Stimulated activated CD4-positive, alpha-beta T cell treated with anti-CD3 and anti-CD28 coated beads, Interleukin-15, amount 100 ng/mL, for 24 hours (primary cell): ENCODE measurements around the gene USP48.
"Not testable (repeated sequence)": the region's sequence is repeated elsewhere in the genome, so short reads cannot be mapped to it uniquely, and the experiment has no call there.

Experiments
- DNase-seq: peaks from one replicate; pipeline ENCODE4 v3.0.0-alpha.2; 2020

The USP48 gene

DNA sequence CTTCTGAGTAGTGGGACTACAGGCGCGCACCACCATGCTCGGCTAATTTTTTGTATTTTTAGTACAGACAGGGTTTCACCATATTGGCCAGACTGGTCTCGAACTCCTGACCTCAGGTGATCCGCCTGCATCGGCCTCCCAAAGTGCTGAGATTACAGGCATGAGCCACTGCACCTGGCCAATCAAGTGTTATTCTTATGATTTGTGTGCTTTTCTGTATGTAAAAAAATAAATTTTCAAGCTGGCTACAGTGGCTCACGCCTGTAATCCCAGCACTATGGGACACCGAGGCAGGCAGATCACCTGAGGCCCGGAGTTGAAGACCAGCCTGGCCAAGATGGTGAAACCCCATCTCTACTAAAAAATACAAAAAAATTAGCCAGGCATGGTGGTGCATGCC is 12.3 kb downstream of the USP48 start:
- not testable (repeated sequence) for DNase-seq

DNA sequence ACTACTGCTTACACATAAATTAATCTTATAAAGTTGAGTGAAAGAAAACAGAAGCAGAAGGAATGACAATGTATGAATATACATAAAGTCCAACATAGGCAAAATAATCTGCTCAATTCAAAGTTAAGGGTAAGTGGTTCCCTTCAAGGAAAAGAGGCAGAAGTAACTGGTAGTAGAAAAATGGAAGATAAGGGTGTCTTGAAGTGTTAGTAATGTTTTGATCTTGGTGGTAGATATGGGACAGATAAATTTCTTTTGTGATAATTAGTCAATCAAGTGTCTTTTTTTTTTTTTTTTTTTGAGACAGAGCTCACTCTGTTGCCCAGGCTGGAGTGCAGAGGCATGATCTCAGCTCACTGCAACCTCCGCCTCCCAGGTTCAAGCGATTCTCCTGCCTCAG is 12.7 kb downstream of the USP48 start:
- no peak for DNase-seq

DNA sequence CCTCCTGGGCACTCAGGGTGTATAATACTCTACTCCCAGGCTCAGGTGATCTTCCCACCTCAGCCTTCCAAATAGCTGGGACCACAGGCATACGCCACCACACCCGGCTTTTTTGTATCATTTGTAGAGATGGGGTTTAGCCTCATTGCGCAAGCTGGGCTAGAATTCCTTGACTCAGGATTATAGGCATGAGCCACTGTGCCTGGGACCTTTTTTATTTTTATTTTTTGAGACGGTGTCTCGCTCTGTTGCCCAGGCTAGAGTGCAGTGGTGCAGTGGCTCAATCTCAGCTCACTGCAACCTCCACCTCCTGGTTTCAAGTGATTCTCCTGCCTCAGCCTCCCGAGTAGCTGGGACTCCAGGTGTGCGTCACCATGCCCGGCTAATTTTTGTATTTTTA is 15.8 kb downstream of the USP48 start:
- not testable (repeated sequence) for DNase-seq

DNA sequence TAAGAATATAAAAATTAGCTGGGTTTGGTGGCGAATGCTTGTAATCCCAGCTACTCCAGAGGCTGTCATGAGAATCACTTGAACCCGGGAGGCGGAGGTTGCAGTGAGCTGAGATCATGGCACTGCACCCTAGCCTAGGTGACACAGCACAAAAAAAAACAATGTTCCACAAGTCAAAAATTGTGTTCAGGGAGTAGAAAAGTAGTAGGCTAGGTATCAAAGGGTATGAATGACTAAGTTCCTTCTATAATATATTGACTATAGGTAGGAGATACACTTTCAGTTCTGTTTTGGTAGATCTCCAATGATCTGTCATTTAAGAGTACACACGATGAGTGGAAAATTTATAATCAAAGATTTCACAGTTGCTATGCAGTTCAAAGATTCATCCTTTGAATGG is 16.7 kb downstream of the USP48 start:
- DNase-seq, result no peak

DNA sequence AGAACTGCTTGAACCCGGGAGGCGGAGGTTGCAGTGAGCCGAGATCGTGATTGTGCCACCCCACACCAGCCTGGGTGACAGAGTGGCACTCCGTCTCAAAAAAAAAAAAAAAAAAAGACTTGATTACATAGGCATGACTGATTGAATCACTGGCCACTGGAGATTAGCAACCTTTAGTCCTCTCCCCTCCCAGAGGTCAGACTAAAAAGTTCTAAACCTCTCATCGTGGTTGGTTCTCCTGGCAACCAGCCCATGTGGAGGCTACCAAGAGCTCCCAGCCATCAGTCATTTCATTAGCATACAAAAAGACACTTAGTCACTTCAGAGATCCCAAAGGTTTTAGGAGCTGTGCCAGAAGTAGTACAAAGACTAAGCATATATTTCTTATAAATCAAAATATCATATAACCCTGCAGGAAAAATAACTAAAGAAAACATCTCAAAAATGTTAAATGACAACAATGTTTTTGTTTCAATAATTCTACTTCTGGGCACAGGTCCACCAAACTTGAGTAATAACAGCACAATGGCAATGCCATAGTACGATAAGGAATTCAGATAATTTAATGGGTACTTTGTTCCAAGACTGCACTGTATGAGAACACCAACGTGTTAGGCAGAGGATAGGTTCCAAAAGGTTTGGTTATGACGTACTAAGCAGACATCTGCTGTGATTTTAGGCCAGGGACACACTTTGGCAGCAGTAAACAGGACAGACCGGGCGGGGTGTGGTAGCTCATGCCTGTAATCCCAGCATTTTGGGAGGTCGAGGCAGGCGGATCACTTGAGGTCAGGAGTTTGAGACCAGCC is 18.1 kb downstream of the USP48 start:
- peak; percentile 43 for DNase-seq

DNA sequence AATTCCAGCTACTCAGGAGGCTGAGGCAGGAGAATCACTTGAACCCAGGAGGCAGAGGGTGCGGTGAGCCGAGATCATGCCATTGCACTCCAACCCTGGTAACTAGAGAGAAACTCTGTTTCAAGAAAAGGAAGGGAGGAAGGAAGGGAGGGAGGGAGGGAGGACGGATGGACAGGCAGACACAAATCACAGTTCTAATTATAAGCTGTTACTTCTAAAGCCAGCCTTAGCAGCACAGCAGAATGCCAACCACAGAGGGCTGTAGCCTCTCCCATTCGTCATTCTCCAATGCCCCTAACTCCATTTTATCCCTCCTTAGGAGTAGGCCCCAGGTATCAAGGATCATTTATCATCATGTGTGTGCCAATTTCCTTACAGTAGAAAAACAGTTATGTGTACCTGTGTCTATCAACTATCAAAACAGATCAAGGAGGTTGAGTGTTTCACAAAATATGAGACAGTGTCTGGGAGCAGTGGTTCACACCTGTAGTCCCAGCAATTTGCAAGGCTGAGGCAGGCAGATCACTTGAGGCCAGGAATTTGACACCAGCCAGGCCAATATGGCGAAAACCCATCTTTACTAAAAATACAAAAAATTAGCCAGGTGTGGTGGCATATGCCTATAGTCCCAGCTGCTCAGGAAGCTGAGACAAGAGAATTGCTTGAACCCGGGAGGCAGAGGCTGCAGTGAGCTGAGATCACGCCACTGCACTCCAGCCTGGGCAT is 19.1 kb downstream of the USP48 start:
- no peak for DNase-seq

DNA sequence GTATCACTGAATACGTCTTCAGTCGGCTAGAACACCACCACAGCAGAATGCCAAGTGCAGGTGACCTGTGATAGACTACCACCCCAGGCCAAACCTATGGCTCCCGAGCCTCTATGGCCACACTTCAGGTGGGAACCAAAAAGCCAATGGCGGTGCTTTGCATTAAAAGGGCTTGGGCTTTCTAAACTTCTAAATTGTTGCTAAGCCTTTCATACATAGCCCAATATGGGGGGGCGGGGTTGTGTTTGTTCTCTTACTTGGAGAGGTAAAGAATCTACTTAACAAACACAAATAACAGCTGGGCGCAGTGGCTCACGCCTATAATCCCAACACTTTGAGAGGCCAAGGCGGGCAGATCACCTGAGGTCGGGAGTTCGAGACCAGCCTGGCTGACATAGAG is 19.7 kb downstream of the USP48 start:
- no peak for DNase-seq

DNA sequence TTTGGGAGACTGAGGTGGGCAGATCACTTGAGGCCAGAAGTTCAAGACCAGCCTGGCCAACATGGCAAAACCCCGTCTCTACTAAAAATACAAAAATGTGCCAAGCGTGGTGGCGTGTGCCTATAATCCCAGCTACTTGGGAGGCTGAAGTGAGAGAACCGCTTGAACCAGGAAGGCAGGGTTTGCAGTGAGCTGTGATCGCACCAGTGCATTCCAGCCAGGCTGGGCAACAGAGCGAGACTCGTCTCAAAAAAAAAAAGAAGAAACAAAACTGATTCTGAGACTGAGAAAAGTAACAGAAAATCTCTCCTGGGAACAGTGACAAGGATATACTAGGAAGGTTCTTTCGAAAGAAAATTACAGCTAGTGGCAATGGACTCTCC is 20.9 kb downstream of the USP48 start:
- no peak for DNase-seq

DNA sequence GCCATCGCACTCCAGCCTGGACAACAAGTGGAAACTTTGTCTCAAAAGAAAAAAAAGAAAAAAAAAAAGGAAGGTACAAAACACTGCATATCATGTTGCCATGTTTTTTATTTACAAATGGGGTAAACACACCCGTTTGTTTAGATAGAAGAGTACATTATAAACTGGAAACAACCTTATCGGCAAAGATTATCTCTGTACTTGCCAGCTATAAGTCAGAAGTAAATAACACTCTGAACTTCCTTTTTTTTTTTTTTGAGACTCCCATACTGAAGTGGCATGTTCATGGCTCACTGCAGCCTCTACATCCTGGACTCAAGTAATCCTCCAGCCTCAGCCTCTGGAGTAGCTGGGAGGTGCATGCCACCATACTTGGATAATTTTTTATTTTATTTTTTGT is 21.9 kb downstream of the USP48 start:
- no peak for DNase-seq

DNA sequence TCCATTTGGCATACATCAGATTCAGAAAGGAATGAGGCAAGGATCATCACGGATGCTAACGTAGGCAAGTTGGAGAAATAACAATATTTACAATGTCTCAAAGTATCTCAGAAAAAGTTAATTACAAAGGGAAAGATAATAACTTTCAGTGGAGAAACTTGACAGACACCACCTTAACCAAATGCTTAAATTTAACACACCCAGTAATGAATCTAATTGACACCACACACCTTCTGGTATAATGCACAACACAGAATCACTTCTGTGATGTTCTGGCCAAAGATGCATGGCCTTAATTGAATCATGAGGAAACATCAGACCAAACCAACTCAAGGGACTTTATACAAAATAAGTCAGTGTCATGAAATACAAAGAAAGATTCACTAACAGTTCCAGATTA is 23.1 kb downstream of the USP48 start:
- no peak for DNase-seq

DNA sequence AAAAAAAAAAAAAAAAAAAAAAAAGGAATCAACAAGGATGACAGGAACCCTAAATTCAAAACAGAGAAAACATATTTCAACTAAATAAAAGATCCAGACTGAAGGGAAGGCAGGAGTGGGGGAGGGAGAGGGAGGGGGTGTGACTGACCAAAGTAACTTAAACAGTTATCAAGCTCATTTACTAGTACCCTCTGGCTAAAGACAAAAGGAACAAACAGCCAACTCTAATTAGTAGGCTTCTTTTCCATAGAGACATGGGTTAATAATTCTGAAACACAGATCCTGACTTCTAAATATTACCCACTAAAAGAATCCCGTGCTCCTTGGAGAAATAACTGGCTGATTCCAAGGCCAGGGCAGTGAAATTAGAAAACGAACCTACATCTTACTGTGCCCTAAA is 23.8 kb downstream of the USP48 start:
- no peak for DNase-seq

DNA sequence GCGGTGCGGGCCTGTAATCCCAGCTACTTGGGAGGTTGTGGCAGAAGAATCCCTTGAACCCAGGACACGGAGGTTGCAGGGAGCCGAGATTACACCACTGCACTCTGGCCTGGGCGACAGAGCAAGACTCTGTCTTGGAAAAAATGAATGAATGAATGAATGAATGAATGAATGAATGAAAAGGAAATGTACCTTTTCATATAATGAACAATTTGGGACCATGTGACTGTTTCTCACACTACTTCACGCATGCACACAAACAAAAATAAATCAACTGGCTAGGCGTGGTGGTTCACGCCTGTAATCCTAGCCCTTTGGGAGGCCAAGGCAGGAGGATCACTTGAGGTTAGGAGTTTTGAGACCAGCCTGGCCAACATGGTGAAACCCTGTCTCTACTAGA is 24.3 kb downstream of the USP48 start:
- DNase-seq, result no peak

DNA sequence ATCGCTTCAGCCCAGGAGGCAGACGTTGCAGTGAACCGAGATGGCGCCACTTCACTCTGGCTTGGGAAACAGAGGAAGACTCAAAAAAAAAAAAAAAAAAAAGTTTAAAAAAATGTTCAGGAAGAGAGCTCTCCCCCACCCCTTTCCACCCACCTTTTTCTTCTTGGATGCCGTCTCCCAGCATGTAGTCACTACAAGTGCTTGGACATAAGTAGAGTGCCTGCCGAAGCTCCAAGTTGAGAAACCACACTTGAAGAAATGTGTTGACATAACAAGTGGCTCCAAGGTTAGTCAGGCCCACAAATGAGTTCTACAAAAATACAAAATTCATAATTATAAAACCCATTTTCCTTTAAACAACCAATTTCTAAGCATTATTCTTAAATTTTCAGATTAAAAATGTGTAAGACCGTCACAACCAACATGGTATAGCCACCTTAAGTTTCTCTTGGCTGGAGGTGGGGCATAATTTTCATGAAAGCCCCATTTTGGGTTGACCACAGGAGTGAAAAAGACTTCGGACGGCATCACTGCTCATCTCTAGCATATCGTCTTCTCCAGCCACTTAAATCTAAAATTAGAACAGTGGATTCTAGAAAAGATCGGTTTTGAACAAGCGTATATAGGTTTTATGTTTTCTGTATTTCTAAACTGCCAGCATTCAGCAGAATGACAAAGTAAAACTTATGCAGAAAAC is 26.4 kb downstream of the USP48 start:
- DNase-seq, result no peak

DNA sequence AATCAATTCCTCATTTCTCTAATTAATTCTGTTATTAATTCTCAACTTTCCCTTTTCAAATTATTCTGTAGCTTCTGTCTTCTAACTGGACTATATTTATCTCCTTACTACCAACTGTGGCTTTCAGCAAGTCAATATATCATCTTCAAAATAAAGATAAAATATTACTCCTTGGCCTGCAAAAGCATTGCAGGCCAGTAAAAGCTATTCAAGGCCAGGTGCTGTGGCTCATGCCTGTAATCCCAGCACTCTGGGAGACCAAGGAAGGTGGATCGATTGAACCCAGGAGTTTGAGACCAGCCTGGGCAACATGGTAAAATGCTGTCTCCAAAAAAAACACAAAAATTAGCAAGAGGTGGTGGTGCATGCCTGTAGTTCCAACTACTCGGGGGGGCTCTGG is 27.9 kb downstream of the USP48 start:
- DNase-seq, result no peak

DNA sequence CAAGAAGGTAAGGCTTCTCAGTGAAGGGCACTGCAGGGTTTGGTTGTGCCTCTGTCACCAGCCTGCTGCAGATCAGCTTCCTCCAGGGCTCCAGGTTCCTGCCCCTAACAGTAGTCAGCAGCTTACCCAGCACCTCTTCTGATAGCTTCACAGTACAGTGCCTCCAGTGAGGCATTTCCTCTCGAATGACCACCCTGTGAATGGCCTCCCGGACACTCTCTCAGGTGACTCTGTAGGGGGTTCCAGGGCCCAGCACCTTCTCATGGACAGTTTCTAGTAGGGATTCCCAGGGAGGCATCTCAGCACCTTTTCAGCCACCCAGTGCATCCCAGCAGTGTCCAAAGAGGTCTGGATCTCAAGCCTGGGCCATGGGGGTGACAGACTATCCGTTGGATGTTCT is 28.4 kb downstream of the USP48 start:
- no peak for DNase-seq

DNA sequence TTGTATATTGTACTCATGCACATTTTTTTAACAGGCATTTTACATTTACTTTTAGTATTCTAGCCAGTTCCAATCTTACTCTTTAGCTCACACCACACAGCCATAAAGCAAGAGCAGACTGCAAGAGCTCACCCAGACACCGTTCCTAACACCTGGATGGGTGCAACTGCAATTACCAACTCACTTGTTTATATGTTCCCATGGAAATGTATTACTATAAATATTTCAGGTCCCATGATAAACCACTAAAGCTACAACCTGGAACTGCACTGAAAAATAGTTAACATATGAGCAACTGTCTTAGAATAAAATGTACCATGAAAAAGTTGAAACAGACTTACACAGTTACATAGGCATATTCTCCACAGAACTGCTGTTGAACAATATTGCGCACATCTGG is 30.8 kb downstream of the USP48 start:
- DNase-seq, result no peak

DNA sequence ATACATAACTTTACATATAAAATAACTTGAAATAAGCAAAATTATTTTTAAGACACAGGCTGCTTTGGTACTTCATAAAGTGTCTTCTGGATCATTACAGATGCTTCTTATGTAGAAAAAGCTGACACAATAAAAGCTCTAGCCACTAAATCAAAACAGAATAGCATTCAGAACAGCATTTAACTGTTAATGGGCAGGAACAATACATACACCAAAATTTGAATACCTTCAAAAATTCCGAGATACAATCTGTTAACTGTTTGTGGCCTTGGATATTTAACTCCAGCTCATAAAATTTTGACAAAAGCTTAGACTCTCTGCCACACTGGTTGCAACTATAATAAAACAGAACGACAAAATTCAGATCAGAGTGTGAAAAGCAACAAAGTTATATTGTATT is 31.7 kb downstream of the USP48 start:
- DNase-seq, result no peak

DNA sequence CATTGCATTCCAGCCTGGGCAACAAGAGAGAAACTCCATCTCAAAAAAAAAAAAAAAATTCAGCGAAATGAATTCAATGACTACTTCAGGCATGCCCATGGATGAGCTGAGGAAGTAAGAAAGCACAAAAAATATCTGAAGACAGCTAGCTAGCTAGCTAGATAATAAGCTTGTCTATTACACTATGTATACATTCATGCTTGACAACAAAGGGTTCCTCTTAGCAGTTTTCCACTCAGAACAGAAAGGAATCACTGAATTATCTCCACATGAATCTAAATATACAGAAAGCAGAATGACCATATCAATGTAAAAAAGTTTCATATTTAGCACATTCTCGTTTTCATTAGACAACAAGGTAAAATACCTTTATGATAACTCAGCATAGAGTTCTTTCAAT is 32.1 kb downstream of the USP48 start:
- no peak for DNase-seq

DNA sequence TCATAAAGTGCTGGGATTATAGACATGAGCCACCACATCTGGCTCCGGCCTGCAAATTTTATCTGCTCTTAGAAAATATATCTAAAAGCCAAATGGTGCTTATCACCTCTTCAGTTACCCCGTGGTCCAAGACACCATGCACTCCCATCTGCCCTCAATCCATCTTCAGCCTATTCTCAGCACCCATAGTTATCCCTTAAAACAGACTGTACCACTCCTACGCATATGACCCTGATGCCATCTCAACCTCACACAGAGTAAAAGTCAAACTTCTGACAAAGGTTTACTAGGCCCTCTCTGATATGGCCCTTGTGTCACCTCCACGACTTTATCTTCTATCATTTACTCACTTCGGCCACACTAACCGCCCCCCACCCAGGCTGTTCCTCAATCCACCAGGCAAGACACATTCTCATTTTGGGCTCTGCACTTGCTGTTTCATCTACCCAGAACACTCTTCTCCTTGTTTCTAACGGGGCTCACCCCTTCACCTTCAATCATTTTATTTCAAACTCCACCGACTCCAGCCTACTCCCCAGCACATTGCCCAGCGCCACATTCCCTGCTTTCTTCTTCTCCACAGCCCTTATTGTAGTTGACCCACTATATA is 33.0 kb downstream of the USP48 start:
- DNase-seq, result no peak

DNA sequence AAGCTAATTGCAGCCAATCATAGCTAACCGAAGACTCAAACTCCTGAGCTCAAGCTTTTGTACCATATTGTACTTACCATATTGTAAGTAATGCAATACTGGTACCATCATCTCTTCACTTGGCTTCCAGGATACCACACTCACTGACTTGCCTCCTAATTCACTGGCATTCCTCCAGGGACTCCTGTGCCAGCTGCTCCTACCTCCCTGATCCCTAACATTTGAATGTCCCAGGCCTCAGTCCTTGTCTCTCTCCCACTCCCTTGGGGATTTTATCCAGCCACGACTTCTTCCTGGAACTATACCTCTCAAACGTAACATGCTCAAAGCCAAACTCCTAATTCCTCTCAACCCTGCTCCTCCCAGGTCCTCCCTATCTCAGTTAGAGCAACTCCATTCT is 33.8 kb downstream of the USP48 start:
- DNase-seq, result no peak

DNA sequence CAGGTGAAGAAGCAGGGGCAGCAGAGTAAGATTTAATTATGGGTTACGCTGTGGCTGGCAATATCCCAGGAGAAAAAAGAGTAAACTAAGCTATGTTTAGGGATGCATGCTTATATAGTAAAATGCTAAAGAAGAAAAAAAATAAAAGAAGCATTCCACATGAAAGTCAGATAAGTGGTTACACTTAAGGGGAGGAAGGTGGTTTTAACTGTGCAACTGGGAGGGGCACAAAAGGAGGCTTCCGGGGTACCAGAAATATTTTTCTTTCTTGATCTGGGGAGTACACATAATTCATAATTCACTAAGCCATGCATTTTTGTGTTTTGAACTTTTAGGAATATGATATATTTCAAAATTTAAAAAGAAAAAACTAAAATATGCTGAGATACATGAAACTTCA is 39.5 kb downstream of the USP48 start:
- no peak for DNase-seq

DNA sequence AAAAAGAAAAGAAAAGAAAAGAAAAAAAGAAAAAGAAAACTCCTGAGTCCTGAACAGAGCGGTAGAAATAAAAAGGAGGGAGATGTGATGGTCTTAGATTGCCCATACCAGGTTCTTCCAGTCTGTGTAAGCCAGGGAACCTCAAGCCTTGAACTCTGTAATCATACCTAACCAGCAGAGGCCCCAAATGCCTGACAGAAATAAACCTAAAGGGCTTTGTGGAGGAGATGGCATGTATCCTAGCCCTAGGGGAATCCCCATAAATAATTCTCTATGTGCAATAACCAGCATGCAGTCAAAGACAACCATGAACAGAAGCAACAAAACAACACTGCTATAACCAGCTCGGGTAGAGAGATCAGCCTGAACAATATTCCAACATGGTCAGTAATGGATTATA is 40.4 kb downstream of the USP48 start:
- no peak for DNase-seq

DNA sequence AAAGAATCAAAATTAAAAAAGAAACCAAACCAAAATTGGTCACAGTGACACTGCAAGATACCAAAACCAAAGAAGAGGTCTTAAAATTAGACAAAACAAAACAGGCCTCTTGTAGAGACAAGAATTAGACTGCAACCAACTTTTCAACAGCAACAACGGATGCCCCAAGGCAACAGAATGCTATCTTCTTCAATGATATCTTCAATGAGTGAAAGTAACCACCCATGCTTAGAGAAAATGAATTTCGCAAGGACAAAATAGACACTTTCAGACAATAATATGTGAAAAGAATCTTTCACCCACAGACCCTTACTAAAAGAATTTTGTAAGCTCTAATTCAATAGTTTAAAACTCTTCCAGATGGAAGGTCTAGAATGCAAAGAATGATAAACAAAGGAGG is 41.7 kb downstream of the USP48 start:
- DNase-seq, result no peak

DNA sequence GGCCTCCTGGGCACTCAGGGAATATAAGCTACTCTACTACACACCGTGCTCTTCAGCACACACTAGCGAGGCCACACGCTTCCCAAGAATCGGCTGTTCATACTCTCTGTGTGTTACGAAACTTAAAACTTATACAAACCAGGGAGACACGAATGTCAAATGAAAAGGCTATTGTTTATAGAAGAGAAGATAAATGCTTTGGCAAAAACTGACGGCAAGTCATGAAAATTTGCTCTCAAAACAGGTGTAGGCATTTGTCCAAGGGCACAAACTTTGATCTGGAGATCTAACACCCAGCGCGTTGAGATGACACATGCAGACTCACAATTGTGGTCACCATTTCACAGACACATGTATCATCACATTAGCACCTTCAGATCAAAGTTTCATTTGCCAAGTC is 46.1 kb downstream of the USP48 start:
- peak; percentile 9 for DNase-seq
